Heart right ventricle (tissue), 16 donors: Measurements from ENCODE around the gene KIAA1671. TPM values are rescaled to one million over a fixed set of nuclear protein-coding genes. Genes with fewer than 3 reads are reported as not detected.

ENCODE experiments used
- ATAC-seq, 8 donors: fragments of 200-7000 bp; cut with Tn5 transposase; one replicate each; pipeline ENCODE4 v1.9.1; 2020; ENCODE audit warnings: mild to moderate bottlenecking in 8 of 8, moderate library complexity in 8 of 8, moderate number of reproducible peaks in 1 of 8
- DNase-seq, 2 donors: peaks; one replicate each; pipeline ENCODE4 v3.0.0-alpha.2; 2020
- H3K27ac ChIP-seq, 10 donors: fragments of 200-600 bp; sonication (generic) in 2 of 10; one replicate each; pipeline versions ENCODE4 v1.5.0 to v1.8.0; 2020 to 2022; ENCODE audit warnings: mild to moderate bottlenecking in 3 of 10
- H3K27me3 ChIP-seq, 7 donors: fragments of 200-600 bp; one replicate each; pipeline ENCODE4 v1.8.0; 2021 to 2022; ENCODE audit warnings: mild to moderate bottlenecking in 2 of 7
- H3K36me3 ChIP-seq, 9 donors: fragments of 200-600 bp; sonication (generic) in 1 of 9; one replicate each; pipeline versions ENCODE4 v1.5.0 to v1.8.0; 2020 to 2022; ENCODE audit warnings: mild to moderate bottlenecking in 2 of 9
- H3K4me1 ChIP-seq, 9 donors: fragments of 200-600 bp; sonication (generic) in 1 of 9; one replicate each; pipeline versions ENCODE4 v1.5.0 to v1.8.0; 2020 to 2022; ENCODE audit warnings: mild to moderate bottlenecking in 4 of 9
- H3K4me3 ChIP-seq, 10 donors: fragments of 200-600 bp; sonication (generic) in 2 of 10; one replicate each; pipeline versions ENCODE4 v1.5.0 to v1.8.0; 2020 to 2022; ENCODE audit warnings: mild to moderate bottlenecking in 7 of 10, moderate library complexity in 2 of 10
- H3K9me3 ChIP-seq, 11 donors: fragments of 200-600 bp in 10 of 11; sonication (generic) in 2 of 11; one replicate each; pipeline versions ENCODE4 v1.5.0 to v1.8.0; 2013 to 2022; ENCODE audit warnings: mild to moderate bottlenecking in 2 of 11, control low read depth in 1 of 11, moderate library complexity in 1 of 11
- CTCF ChIP-seq, 9 donors: fragments of 200-600 bp; sonication (generic) in 2 of 9; IDR thresholded peaks; one replicate each; pipeline versions ENCODE4 v1.5.0 to v1.8.0; 2021 to 2022; ENCODE audit warnings: antibody characterized with exemption in 9 of 9, mild to moderate bottlenecking in 5 of 9, moderate library complexity in 1 of 9
- WGBS, 2 donors: extraction: QIAGEN DNeasy Blood & Tissue Kit; methylation state at CpG; one replicate each; pipeline ENCODE4 v1.1.7; 2013; ENCODE audit warnings: inconsistent platforms in 1 of 2; 5-methylcytosine and 5-hydroxymethylcytosine counted together
- intact Hi-C, 10 donors: fragments of 100-400 bp; cut with DNase I; formaldehyde crosslinking; loops; one replicate each; pipeline versions ENCODE4 v1.11.1 to v1.14.2; 2022
- polyA plus RNA-seq, 2 donors: library from polyadenylated mRNA; stranded (reverse); fragments of 200-250 nt; gene quantifications; one replicate each; pipeline ENCODE4 v1.2.3, GENCODE V29; 2013
- total RNA-seq, 10 donors: library from RNA; stranded (reverse); fragmentation: NEBNext Ultra II Directional in 3 of 10; extraction: Animal tissue kit (Norgen Biotek cat#: 25700) in 3 of 10; gene quantifications; one replicate each; pipeline versions ENCODE4 v1.2.1 to v1.2.4, GENCODE V29; 2021 to 2023
- donor health status: Arrhythmogenic right ventricular cardiomyopathy.
- donor health status: ischemic (EF 13 %, LVEDD 7.1; RV severe dilation, severe dysfunction).
- donor health status: healthy with polysubstance abuse.
- donor health status: DM: no; HTN: yes; CAD: no.
- donor health status: DM: no; HTN: no; CAD: no.
- donor health status: ischemic (EF 25% LVEDD 6.9; RV normal size, moderate dysfunction).
- donor health status: ischemic (EF 25% LVEDD 5.7; RV mildly dilated, moderate dysfunction).
- donor health status: healthy.
- donor health status: DM: yes; HTN: yes; CAD: no.
- donor health status: Ischemic cardiomyopathy.
- donor health status: ischemic (EF 35%, LVEDD 5.7; RV mildly dilated, moderate dysfunction).
- donor health status: nonischemic (EF 11% LVEDD 7.7; RV severe dilation, severe dysfunction).
- donor health status: DM: yes; HTN: yes; CAD: no.
- donor health status: PGD.
- donor health status: ischemic (EF 29% LVEDD 5.4; RV normal size, mild dysfunction).
- donor health status: nonischemic (EF 23%, LVEDD 6.1; RV moderate dilation, normal function).

KIAA1671 gene
- total and polyA plus RNA-seq, 12 donors, result 2.9 to 26.2 (median 13.7) TPM

DNA sequence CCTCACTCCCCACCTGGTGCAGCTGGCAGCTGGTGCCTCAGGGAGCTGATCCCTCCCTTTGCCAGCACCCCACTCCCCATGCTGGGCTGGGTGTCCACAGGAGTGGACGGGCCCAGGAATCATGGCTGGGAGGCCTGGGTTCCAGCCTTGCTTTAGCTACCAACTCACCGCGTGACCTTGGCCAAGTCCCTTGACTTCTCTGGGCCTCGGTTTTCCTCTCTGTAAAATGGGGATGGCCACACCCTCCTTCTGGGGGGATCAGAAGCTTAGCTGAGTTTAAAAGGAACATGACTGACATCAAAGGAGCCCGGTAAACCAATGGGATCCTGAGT is 116.9 kb downstream of the KIAA1671 start:
- intact Hi-C loops, result no loop called here
- Histone ChIP-seq H3K36me3 (no peaks in the 10 kb centered on the region), H3K9me3 (no peaks in the 10 kb centered on the region), H3K27me3 (peaks cover 0 to 13% (median 0%) of the 10 kb centered on the region in 7 donors), H3K4me1 (peaks cover 0 to 23% (median 0%) of the 10 kb centered on the region in 9 donors), H3K4me3 (no peak overlapping the region), H3K27ac (peak overlapping the region in 1 of 10 donors; percentile 84)
- WGBS, 2 donors, result 92 to 93% methylated on average over 5 of the region's 5 CpGs
- DNase-seq (no peak), ATAC-seq (no peak)
- TF ChIP-seq CTCF (IDR thresholded peaks at IDR 0.05), result no peak

GRCh38 chr22:25069758-25070481 is 117.4 kb downstream of the KIAA1671 start:
- intact Hi-C loops, result no loop called here
- H3K36me3 ChIP-seq, result no peaks in the 10 kb centered on the region
- H3K4me1 ChIP-seq, result peaks cover 0 to 23% (median 0%) of the 10 kb centered on the region in 9 donors
- DNase-seq, result no peak
- peak overlapping the region in 4 of 10 donors; percentile 3 to 20 (median 10) for H3K4me3 ChIP-seq
- H3K27ac ChIP-seq, result peak overlapping the region in 2 of 10 donors; percentile 7 to 84
- peak in 4 of 8 donors; percentile 23 to 38 (median 27) for ATAC-seq
- H3K9me3 ChIP-seq, result no peaks in the 10 kb centered on the region
- no peak for TF ChIP-seq CTCF (IDR thresholded peaks at IDR 0.05)
- 55 to 68% methylated on average over 29 of the region's 29 CpGs for WGBS, 2 donors
- peaks cover 0 to 13% (median 0%) of the 10 kb centered on the region in 7 donors for H3K27me3 ChIP-seq

DNA sequence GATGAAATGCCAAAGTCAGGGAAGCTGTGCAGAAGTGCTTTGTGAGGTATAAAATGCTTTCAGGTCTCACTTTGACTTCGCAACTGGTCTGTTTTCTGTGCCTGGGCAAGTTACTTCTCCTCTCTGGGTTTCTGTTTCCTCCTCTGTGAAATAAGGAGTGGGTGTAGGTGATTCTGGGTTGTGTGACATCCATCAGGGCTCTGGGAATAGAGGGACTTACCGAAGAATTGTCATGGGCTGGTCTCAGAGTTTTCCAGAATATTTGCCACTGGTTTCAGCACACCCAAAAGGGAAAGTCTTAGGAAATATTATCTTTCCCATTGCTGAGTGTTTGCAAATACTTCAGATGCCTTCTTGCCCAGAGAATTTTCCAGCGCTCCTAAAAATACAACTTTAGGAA is 118.4 kb downstream of the KIAA1671 start:
- no peak for DNase-seq
- intact Hi-C loops, result no loop called here
- H3K9me3 ChIP-seq, result no peaks in the 10 kb centered on the region
- peak overlapping the region in 3 of 10 donors; percentile 3 to 84 (median 7) for H3K27ac ChIP-seq
- 66 to 84% methylated on average over 3 of the region's 3 CpGs for WGBS, 2 donors
- H3K36me3 ChIP-seq, result no peaks in the 10 kb centered on the region
- TF ChIP-seq CTCF (IDR thresholded peaks at IDR 0.05), result no peak
- H3K4me3 ChIP-seq, result peak overlapping the region in 2 of 10 donors; percentile 3 to 15
- H3K27me3 ChIP-seq, result peaks cover 0 to 13% (median 0%) of the 10 kb centered on the region in 7 donors
- no peak for ATAC-seq
- peaks cover 0 to 23% (median 0%) of the 10 kb centered on the region in 9 donors for H3K4me1 ChIP-seq

DNA sequence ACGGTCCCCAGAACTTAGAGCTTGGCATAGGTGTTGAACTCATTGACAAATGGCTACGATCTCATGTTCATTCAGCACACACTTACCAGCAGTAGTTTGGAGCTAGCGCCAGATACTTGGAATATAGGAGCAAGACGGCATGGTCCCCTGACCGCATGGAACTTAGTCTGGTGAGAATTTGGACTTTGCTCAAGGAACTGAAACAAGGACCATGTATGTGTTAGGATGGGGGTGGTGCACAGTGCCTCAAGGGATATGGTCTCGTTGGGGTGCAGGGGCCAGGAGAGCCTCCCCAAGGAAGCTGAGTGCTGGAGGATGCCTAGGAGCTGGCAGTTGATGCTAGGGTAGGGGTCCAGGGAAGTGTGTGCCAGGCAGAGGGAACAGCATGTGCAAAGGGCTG is 119.2 kb downstream of the KIAA1671 start:
- Histone ChIP-seq H3K27ac (no peak overlapping the region), H3K4me3 (no peak overlapping the region), H3K27me3 (peaks cover 0 to 13% (median 0%) of the 10 kb centered on the region in 7 donors), H3K36me3 (no peaks in the 10 kb centered on the region), H3K9me3 (no peaks in the 10 kb centered on the region), H3K4me1 (peaks cover 0 to 28% (median 6%) of the 10 kb centered on the region in 9 donors)
- ATAC-seq (no peak), DNase-seq (no peak)
- no peak for TF ChIP-seq CTCF (IDR thresholded peaks at IDR 0.05)
- WGBS, 2 donors, result 90 to 96% methylated on average over 6 of the region's 6 CpGs
- intact Hi-C loops, result no loop called here
